ENCODE results near the gene PROCR. TPM values are rescaled to one million over a fixed set of nuclear protein-coding genes. Genes with fewer than 3 reads are reported as not detected.
"Not testable (repeated sequence)": the region's sequence is repeated elsewhere in the genome, so short reads cannot be mapped to it uniquely, and the experiment has no call there.

The PROCR gene
- total and polyA plus RNA-seq, 4 donors = 3.7 to 7.6 (median 6.0) TPM

DNA sequence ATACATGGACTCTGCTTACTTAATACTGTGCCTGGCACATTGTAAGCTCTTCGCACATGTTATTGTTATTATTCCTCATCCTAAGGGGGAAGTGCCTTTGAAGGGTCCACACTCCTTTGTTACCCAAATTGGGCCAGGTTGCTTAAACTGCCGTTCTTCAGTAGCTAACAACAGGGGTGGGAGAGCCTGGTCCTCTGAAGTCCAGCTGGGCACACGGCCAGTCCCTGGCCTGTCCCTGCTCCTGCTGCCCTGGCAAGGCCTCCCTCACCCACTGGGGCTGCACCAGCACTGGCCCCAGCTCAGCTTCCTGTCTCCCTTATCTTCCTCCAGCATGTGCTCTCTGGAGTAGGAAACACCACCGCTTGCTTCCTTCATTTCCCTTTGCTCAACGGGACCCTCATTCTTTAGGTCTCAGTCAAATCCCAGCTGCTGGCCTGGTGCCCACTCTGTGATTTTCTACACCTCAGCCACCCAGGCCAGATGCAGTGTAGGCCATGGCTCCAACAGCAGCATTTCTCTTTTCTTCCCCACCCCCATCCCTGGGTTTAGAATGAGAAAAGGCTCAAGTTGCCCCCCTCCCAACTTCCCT is 5.5 kb upstream of the PROCR start:
- Histone ChIP-seq H3K9ac (ENCODE audit: low read depth in 1 of 2, low read length in 2 of 2) (no peak overlapping the region), H3K27me3 (ENCODE audit: control insufficient read depth in 4 of 4, insufficient read depth in 4 of 4, low read length in 3 of 4) (no peaks in the 10 kb centered on the region), H3K27ac (ENCODE audit: low read depth in 1 of 2, low read length in 2 of 2) (peak overlapping the region; percentile 21 to 31), H3K36me3 (ENCODE audit: control insufficient read depth in 4 of 4, insufficient read depth in 3 of 4, low read depth in 1 of 4, low read length in 3 of 4) (no peaks in the 10 kb centered on the region), H3K4me1 (ENCODE audit: control insufficient read depth in 4 of 4, insufficient read depth in 4 of 4, low read length in 3 of 4) (peaks cover 6 to 9% (median 8%) of the 10 kb centered on the region in 4 donors), H3K9me3 (ENCODE audit: control insufficient read depth in 4 of 4, low read length in 3 of 4) (no peaks in the 10 kb centered on the region), H3K4me3 (ENCODE audit: low read depth in 1 of 3, low read length in 3 of 3) (no peak overlapping the region)
- WGBS = 41% methylated on average over 5 of the region's 5 CpGs
- TF ChIP-seq, protein P1, sequence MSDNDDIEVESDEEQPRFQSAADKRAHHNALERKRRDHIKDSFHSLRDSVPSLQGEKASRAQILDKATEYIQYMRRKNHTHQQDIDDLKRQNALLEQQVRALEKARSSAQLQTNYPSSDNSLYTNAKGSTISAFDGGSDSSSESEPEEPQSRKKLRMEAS (IDR thresholded peaks at IDR 0.05) = peak; percentile 82
- TF ChIP-seq, protein P2, sequence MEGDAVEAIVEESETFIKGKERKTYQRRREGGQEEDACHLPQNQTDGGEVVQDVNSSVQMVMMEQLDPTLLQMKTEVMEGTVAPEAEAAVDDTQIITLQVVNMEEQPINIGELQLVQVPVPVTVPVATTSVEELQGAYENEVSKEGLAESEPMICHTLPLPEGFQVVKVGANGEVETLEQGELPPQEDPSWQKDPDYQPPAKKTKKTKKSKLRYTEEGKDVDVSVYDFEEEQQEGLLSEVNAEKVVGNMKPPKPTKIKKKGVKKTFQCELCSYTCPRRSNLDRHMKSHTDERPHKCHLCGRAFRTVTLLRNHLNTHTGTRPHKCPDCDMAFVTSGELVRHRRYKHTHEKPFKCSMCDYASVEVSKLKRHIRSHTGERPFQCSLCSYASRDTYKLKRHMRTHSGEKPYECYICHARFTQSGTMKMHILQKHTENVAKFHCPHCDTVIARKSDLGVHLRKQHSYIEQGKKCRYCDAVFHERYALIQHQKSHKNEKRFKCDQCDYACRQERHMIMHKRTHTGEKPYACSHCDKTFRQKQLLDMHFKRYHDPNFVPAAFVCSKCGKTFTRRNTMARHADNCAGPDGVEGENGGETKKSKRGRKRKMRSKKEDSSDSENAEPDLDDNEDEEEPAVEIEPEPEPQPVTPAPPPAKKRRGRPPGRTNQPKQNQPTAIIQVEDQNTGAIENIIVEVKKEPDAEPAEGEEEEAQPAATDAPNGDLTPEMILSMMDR (IDR thresholded peaks at IDR 0.05; ENCODE audit: low read depth, low read length, missing input control) = no peak
- TF ChIP-seq EGR1 (IDR thresholded peaks at IDR 0.05; ENCODE audit: low read depth in 2 of 2) (no peak), ZBTB33 (IDR thresholded peaks at IDR 0.05) (no peak), RXRA (IDR thresholded peaks at IDR 0.05) (peak in 1 of 2 donors; percentile 7), RAD21 (IDR thresholded peaks at IDR 0.05) (peak; percentile 5 to 46), SP1 (IDR thresholded peaks at IDR 0.05) (peak; percentile 29), NR2F2 (IDR thresholded peaks at IDR 0.05) (peak; percentile 87), HNF4G (IDR thresholded peaks at IDR 0.05) (no peak)
- DNase-seq (ENCODE audit: low spot score) = no peak

- Histone ChIP-seq H3K36me3 (ENCODE audit: control insufficient read depth in 4 of 4, insufficient read depth in 3 of 4, low read depth in 1 of 4, low read length in 3 of 4) (no peaks in the 10 kb centered on the region), H3K9ac (ENCODE audit: low read depth in 1 of 2, low read length in 2 of 2) (no peak overlapping the region), H3K27ac (ENCODE audit: low read depth in 1 of 2, low read length in 2 of 2) (no peak overlapping the region), H3K9me3 (ENCODE audit: control insufficient read depth in 4 of 4, low read length in 3 of 4) (no peaks in the 10 kb centered on the region), H3K4me3 (ENCODE audit: low read depth in 1 of 3, low read length in 3 of 3) (no peak overlapping the region), H3K27me3 (ENCODE audit: control insufficient read depth in 4 of 4, insufficient read depth in 4 of 4, low read length in 3 of 4) (no peaks in the 10 kb centered on the region), H3K4me1 (ENCODE audit: control insufficient read depth in 4 of 4, insufficient read depth in 4 of 4, low read length in 3 of 4) (peaks cover 7 to 20% (median 12%) of the 10 kb centered on the region in 4 donors)
- TF ChIP-seq, protein P1 (IDR thresholded peaks at IDR 0.05) = no peak
- TF ChIP-seq, protein P3, sequence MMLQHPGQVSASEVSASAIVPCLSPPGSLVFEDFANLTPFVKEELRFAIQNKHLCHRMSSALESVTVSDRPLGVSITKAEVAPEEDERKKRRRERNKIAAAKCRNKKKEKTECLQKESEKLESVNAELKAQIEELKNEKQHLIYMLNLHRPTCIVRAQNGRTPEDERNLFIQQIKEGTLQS (IDR thresholded peaks at IDR 0.05) = no peak
- TF ChIP-seq SP1 (IDR thresholded peaks at IDR 0.05) = no peak
- TF ChIP-seq FOXA1 (IDR thresholded peaks at IDR 0.05) = no peak
- TF ChIP-seq GABPA (IDR thresholded peaks at IDR 0.05 in 1 of 2, conservative IDR thresholded peaks at IDR 0.05 in 1 of 2) = no peak
- no peak for TF ChIP-seq EGR1 (IDR thresholded peaks at IDR 0.05; ENCODE audit: low read depth in 2 of 2)
- no peak for TF ChIP-seq HNF4G (IDR thresholded peaks at IDR 0.05)
- no peak for TF ChIP-seq YY1 (IDR thresholded peaks at IDR 0.05)
- no peak for TF ChIP-seq FOXA2 (IDR thresholded peaks at IDR 0.05)
- TF ChIP-seq RXRA (IDR thresholded peaks at IDR 0.05) = no peak
- TF ChIP-seq ZBTB33 (IDR thresholded peaks at IDR 0.05) = no peak
- no peak for TF ChIP-seq RAD21 (IDR thresholded peaks at IDR 0.05)
- TF ChIP-seq HNF4A (conservative IDR thresholded peaks at IDR 0.05) = no peak
- no peak for TF ChIP-seq REST (IDR thresholded peaks at IDR 0.05)
- WGBS = 97% methylated on average over 1 of the region's 1 CpG
- no peak for DNase-seq (ENCODE audit: low spot score)
Measured at GRCh38 chr20:35167787-35168186, 4.1 kb upstream of the PROCR start.

- H3K9me3 ChIP-seq (ENCODE audit: control insufficient read depth in 4 of 4, low read length in 3 of 4); H3K36me3 ChIP-seq (ENCODE audit: control insufficient read depth in 4 of 4, insufficient read depth in 3 of 4, low read depth in 1 of 4, low read length in 3 of 4); H3K9ac ChIP-seq (ENCODE audit: low read depth in 1 of 2, low read length in 2 of 2); H3K4me3 ChIP-seq (ENCODE audit: low read depth in 1 of 3, low read length in 3 of 3); DNase-seq (ENCODE audit: low spot score); H3K27ac ChIP-seq (ENCODE audit: low read depth in 1 of 2, low read length in 2 of 2); H3K27me3 ChIP-seq (ENCODE audit: control insufficient read depth in 4 of 4, insufficient read depth in 4 of 4, low read length in 3 of 4): not testable (repeated sequence)
- H3K4me1 ChIP-seq (ENCODE audit: control insufficient read depth in 4 of 4, insufficient read depth in 4 of 4, low read length in 3 of 4) = peaks cover 7 to 25% (median 15%) of the 10 kb centered on the region in 4 donors
- WGBS = 89% methylated on average over 4 of the region's 4 CpGs
Measured at GRCh38 chr20:35168701-35169409, 3.0 kb upstream of the PROCR start.

All from liver (tissue), 9 donors.